ENCODE results near the gene MYOG. TPM values are rescaled to one million over a fixed set of nuclear protein-coding genes. Genes with fewer than 3 reads are reported as not detected.

The MYOG gene
- total and polyA plus RNA-seq, 2 of the 4 experiments (the other 2 are of a cell fraction): not detected

DNA sequence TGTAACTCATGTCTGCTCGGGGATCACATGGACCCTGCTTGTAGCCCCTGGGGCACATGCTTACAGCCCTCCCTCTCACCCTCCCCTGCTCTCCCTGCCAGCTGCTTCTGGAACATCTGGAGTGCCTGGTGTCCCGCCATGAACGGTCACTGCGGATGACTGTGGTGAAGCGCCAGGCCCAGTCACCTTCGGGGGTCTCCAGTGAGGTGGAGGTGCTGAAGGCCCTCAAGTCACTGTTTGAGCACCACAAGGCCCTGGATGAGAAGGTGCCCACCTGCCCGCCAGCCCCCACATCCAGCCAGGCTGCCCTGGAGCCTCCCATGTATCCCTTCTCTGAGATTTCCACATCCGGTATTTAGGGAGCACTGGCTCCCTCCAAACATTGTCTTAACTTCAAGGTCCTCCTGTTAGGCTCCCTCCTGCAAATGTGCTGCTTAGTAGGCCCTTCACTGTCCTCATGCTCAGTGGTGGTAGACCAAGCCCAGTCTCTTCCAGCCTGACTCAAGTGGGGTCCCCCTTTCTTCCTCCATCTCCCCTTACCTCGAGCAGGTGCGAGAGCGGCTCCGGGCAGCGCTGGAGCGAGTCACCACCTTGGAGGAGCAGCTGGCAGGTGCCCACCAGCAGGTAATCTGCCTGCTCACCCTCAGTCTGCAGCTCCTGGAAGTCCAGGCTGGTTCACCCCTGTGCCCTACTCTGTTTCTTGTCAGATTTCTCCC lies 41.8 kb downstream of the MYOG start:
- intact Hi-C loops (cut with micrococcal nuclease) (no loop called here), in situ Hi-C loops (cut with MboI; ENCODE audit: low sequenced_read_pairs) (no loop called here), dilution Hi-C loops (cut with HindIII; ENCODE audit: low sequenced_read_pairs, unreplicated experiment) (no loop called here)
- peaks cover 9% of the 10 kb centered on the region for H4K20me1 ChIP-seq (ENCODE audit: insufficient read depth, low read length)
- no peak overlapping the region for H3K9ac ChIP-seq (ENCODE audit: low read depth, low read length)
- peaks cover 16% of the 10 kb centered on the region; the same call in 1 of the 2 replicates for H3K36me3 ChIP-seq (ENCODE audit: control insufficient read depth, insufficient read depth, low read length)
- no peaks in the 10 kb centered on the region for H3K9me3 ChIP-seq (ENCODE audit: control insufficient read depth, insufficient read depth, low read length)
- no peak overlapping the region for H3K4ac ChIP-seq (ENCODE audit: low read depth, low read length)
- no peak overlapping the region for H4K8ac ChIP-seq (ENCODE audit: low read depth in 2 of 2, low read length in 2 of 2)
- TF ChIP-seq CEBPB (IDR thresholded peaks at IDR 0.05; ENCODE audit: low read depth, low read length) (no peak), MAFK (IDR thresholded peaks at IDR 0.05; ENCODE audit: low read depth, low read length) (no peak), MAZ (IDR thresholded peaks at IDR 0.05; ENCODE audit: borderline replicate concordance, low read depth, low read length) (no peak), RCOR1 (IDR thresholded peaks at IDR 0.05; ENCODE audit: insufficient replicate concordance, low read length) (no peak), NFE2L2 (IDR thresholded peaks at IDR 0.05; ENCODE audit: low read depth, low read length) (no peak), BHLHE40 (IDR thresholded peaks at IDR 0.05; ENCODE audit: low read depth, low read length) (no peak), CHD1 (IDR thresholded peaks at IDR 0.05; ENCODE audit: low read depth, low read length) (no peak), RAD21 (IDR thresholded peaks at IDR 0.05; ENCODE audit: low read length) (no peak), FOS (IDR thresholded peaks at IDR 0.05; ENCODE audit: low read depth, low read length) (no peak)
- TF ChIP-seq, protein P1, sequence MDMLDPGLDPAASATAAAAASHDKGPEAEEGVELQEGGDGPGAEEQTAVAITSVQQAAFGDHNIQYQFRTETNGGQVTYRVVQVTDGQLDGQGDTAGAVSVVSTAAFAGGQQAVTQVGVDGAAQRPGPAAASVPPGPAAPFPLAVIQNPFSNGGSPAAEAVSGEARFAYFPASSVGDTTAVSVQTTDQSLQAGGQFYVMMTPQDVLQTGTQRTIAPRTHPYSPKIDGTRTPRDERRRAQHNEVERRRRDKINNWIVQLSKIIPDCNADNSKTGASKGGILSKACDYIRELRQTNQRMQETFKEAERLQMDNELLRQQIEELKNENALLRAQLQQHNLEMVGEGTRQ (IDR thresholded peaks at IDR 0.05; ENCODE audit: low read depth, low read length): no peak
- H4K5ac ChIP-seq (ENCODE audit: low read depth, low read length): no peak overlapping the region
- no peak overlapping the region for H2BK120ac ChIP-seq (ENCODE audit: low read depth, low read length)
- no peak overlapping the region for H3K14ac ChIP-seq (replicated peaks; ENCODE audit: low read depth, low read length)
- no peak overlapping the region for H2AK9ac ChIP-seq (replicated peaks; ENCODE audit: low read depth, low read length, poor library complexity)
- H3K79me1 ChIP-seq (ENCODE audit: low read depth in 1 of 2, low read length in 2 of 2): peaks cover 0 to 7% of the 10 kb centered on the region in 2 experiments; a peak in 1 of 4 replicates
- H3K27me3 ChIP-seq (ENCODE audit: control insufficient read depth, insufficient read depth, low read length): no peaks in the 10 kb centered on the region
- H3K18ac ChIP-seq (ENCODE audit: low read depth, low read length): no peak overlapping the region
- POLR2A ChIA-PET (ENCODE audit: unreplicated experiment): no interaction called here
- no peak overlapping the region for H3K27ac ChIP-seq (ENCODE audit: insufficient read depth, low read length)
- no peak overlapping the region for H2AK5ac ChIP-seq (ENCODE audit: low read depth, low read length)
- no peak overlapping the region for H3K4me3 ChIP-seq (ENCODE audit: insufficient read depth, low read depth, low read length)
- no peak overlapping the region for H3K23ac ChIP-seq (ENCODE audit: low read depth, low read length)
- H3K4me2 ChIP-seq (ENCODE audit: low read depth, low read length): no peak overlapping the region
- no TSS peak for BruUV-seq (replicated peaks)
- H3K56ac ChIP-seq (ENCODE audit: extremely low read depth, insufficient read depth, low read length): no peak overlapping the region
- H2BK15ac ChIP-seq (ENCODE audit: low read depth, low read length): no peak overlapping the region
- ATAC-seq (ENCODE audit: low read depth): no peak
- DNase-seq: no peak
- peaks cover 14% of the 10 kb centered on the region for H3K4me1 ChIP-seq (ENCODE audit: control insufficient read depth, insufficient read depth, low read length)
- no peak overlapping the region for H4K91ac ChIP-seq (ENCODE audit: insufficient read depth, low read depth, low read length)
- CTCF ChIA-PET: no interaction called here
- no peak overlapping the region for H2BK5ac ChIP-seq (ENCODE audit: low read depth, low read length, poor library complexity, severe bottlenecking)
- H2BK20ac ChIP-seq (ENCODE audit: low read depth, low read length): no peak overlapping the region
- 93% methylated on average over 8 of the region's 14 CpGs; no CpG with 5 or more reads in 1 of the 2 experiments for WGBS, 2 experiments (ENCODE audit: extremely low coverage in 2 of 2, insufficient read length in 1 of 2)
- no peak overlapping the region for H2AFZ ChIP-seq (replicated peaks; ENCODE audit: low read length, poor library complexity)
- H3K9me1 ChIP-seq (ENCODE audit: insufficient read depth, low read length): peaks cover 6% of the 10 kb centered on the region

Data from IMR-90 (cell line).